Erythroblast (primary cell): ENCODE data around the gene NCBP3.

Experiments
- DNase-seq, 2 experiments: peaks; one replicate each; lab custom pipeline; 2025; lab: John Stamatoyannopoulos, UW
- GATA1 ChIP-seq: IDR thresholded peaks from 2 replicates; pipeline ENCODE4 v1.6.1; 2011; ENCODE audit warnings: low read depth, mild to moderate bottlenecking, control low read depth, low read length, moderate library complexity
- POLR2A ChIP-seq: IDR thresholded peaks from 2 replicates; pipeline ENCODE4 v1.6.1; 2011; ENCODE audit warnings: mild to moderate bottlenecking, low read length

NCBP3 gene

DNA sequence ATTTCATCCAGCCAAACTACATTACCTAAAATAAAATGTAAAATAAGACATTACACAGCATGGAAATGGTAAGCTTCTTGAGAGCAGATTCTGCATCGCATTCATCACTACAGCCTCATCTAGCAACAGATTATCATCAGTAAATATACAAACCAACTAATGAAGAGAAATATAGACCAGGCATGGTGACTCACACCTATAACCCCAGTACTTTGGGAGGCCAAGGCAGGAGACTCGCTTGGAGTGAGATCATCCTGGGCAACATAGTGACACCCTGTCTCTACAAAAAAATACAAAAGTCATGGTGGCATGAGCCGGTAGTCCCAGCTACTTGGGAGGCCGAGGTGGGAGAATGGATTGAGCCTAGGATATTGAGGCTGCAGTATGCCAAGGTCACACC, 19.9 kb downstream of the NCBP3 start:
- no peak for TF ChIP-seq GATA1
- TF ChIP-seq POLR2A = no peak
- peak in 1 of 2 experiments; percentile 34 for DNase-seq

DNA sequence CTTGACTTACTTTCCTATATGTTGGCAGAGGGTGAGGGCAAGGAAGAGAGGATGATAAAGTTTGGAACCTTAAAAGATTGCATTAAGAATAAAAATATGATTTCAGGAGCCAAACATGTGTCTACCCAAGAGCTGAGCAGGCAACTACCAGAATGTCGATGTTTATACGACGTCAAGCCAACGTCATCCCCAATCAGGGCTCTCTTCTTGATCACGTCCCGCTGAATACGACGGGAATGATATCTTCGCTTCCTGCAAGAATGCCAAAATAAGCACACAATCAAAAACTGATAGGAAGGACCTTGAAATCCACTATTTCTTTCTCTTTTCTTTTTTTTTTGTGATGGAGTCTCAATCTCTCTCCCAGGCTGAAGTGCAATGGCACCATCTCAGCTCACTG, 24.9 kb downstream of the NCBP3 start:
- DNase-seq = no peak
- TF ChIP-seq GATA1 (no peak), POLR2A (no peak)

DNA sequence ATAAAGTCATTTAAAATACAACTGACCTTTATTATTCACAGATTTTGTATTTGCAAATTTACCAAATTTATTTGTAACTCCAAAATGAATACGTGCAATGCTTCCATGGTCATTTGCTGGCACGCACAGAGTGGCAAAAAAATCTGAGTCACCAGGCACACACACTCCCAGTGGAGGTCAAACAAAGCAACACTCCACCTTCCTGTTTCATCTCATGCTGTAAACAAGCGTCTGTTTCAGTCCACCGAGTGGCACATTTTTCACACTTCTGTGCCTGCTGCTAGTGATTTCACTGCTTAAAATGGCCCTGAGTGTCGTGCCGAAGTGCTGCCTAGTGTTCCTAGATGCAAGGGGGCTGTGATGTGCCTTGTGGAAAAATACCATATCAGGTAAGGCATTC, 27.3 kb downstream of the NCBP3 start:
- no peak for TF ChIP-seq POLR2A
- TF ChIP-seq GATA1 = no peak

GRCh38 chr17:3817851-3818605, 28.0 kb downstream of the NCBP3 start:
- TF ChIP-seq GATA1 (no peak), POLR2A (no peak)
- no peak for DNase-seq

More for the DNA sequence above, 27.3 kb downstream of the NCBP3 start:
- DNase-seq = no peak

DNA sequence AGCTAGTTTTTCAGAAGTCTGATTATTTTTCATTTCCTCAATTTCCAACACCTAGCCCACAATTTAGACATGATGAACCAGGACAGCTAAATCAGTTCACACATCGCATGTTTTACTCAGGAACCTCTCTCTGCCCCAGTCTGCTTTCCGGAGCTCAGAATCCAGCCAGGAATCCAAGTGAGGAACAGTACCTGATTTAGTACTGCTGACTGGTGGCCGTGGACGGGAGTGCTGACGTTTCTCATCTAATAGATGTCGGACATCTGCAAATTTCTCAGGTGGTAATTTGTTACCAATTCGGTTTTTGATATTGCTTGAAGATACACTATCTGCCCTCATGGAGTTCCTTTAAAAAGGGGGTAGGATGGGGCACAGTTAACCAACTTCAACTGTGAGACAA, 30.1 kb downstream of the NCBP3 start:
- DNase-seq = no peak

DNA sequence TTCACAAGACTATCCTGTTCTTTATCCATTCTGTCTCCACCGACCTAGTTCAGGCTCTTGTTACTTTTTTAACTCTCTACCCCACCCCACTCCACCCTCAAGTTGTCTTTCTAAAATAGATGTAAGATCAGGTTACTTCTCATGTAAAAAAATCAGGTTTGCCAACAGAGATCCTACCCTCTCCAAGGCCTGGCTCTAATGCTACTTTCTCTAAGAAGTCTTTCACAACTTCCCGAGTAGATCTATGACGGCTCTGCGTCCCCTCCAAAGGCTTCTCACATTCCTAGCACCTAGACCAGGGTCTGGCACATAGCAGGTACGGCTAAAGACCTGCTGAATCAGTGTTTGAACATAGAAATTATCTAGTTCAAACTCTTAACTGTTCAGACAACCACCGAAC, 30.9 kb downstream of the NCBP3 start:
- no peak for DNase-seq
- TF ChIP-seq POLR2A (no peak), GATA1 (no peak)

More for the DNA sequence above, 30.1 kb downstream of the NCBP3 start:
- TF ChIP-seq GATA1 = no peak
- no peak for TF ChIP-seq POLR2A

DNA sequence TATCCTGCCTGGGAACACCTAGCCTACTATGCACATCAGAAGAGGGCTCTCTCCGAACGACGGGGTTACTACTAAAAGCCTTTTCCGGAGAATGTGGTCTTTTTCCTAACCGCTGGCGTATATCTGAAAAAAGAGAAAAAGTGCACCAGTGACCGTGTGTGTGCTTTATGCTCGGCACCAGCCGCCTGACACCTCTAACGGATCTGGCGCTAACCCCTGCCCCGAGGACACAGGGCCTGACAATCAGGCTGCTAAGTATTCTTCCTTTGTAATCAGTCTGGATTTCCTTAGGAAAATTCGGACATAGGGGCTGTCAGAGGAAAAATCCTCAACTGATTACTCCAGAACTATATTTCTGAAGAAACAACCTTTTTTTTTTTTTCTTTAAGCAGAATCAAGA, 31.7 kb downstream of the NCBP3 start:
- DNase-seq = no peak
- TF ChIP-seq GATA1 (no peak), POLR2A (no peak)

- no peak for DNase-seq
- TF ChIP-seq POLR2A = no peak
Measured at GRCh38 chr17:3813171-3813570, 32.9 kb downstream of the NCBP3 start.

DNA sequence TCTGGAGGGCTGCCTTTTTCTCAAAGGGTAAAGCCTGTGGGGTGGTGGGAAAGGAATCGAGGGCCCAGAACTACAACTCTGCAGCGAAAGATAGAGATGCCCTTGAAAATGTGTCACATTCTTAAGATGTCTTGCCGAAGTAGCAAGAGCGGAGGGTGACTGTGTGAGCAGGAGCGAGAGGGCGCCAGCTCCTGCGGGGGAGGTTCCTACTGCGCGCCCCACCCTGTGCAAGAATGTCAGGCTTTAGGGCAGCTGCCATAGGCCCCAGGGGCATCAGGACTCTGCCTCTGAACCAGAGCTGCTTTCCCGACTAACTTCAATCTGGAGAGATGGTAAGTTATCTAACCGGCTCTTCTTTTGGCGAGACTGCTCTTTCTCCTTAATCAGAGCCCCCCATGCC, 33.3 kb downstream of the NCBP3 start:
- TF ChIP-seq POLR2A (no peak), GATA1 (no peak)
- DNase-seq = no peak

DNA sequence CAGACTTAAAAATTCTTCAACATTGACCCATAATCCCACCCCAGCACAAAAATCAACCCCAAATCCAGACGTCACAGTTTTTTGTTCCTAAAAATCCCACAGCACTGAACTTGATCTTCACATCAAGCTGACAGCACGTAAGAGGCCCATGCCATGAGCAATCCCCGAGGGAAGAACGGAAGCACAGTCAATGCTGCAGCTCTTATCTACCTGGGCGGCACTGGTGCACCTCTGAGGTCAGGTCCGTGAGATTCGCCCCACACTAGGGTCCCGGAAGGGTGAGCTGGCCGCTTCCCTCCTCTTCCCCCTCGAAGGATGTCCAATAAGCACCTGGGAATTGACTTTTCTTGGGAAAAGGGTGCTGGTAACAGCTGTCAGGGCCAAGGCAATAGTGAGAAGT, 33.8 kb downstream of the NCBP3 start:
- DNase-seq = no peak
- TF ChIP-seq GATA1 (no peak), POLR2A (no peak)

- TF ChIP-seq GATA1 = no peak
- no peak for TF ChIP-seq POLR2A
- no peak for DNase-seq
Measured at GRCh38 chr17:3810019-3810418, 36.0 kb downstream of the NCBP3 start.

DNA sequence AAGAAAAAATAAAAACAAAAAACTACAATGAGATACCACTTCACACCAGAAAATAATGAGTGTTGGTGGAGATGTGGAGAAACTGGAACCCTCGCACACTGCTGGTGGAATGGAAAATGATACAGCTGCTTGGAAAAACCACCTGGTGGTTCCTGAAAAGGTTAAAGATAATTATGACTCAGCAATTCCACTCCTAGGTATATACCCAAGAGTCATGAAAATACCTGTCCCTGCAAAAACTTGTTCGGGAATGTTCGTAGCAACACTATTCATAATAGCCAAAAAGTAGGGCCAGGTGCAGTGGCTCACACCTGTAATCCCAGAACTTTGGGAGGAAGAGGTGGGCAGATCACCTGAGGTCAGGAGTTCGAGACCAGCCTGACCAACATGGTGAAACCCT, 36.9 kb downstream of the NCBP3 start:
- no peak for DNase-seq
- no peak for TF ChIP-seq POLR2A

DNA sequence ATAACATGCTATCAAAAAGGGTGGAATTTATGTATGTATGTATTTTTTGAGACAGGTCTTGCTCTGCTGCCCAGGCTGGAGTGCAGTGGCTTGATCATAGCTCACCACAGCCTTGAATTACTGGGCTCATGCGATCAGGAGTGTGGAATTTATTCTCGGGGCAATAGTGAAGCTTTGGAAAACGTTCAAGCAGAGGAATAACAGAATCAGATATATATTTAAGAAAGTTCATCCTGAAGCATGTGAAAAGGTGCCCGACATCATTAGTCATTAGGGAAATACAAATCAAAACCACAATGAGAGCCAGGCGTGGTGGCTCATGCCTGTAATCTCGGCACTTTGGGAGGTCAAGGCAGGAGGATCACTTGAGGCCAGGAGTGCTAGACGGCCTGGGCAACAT, 37.3 kb downstream of the NCBP3 start:
- no peak for DNase-seq
- TF ChIP-seq GATA1 (no peak), POLR2A (no peak)

- no peak for TF ChIP-seq GATA1
- TF ChIP-seq POLR2A = no peak
- no peak for DNase-seq
Measured at GRCh38 chr17:3805581-3805980, 40.5 kb downstream of the NCBP3 start.

- TF ChIP-seq POLR2A (no peak), GATA1 (no peak)
- no peak for DNase-seq
Measured at GRCh38 chr17:3804503-3804931, 41.5 kb downstream of the NCBP3 start.

GRCh38 chr17:3803308-3803640, 42.8 kb downstream of the NCBP3 start:
- DNase-seq = no peak
- no peak for TF ChIP-seq GATA1
- no peak for TF ChIP-seq POLR2A
